Raji (cell line): ENCODE measurements around the gene CARS1.
A peak's percentile ranks its signal among the peaks of the same experiment; 100 is the strongest.

ENCODE experiments used
- POLR2A ChIP-seq: IDR thresholded peaks from 2 replicates; pipeline ENCODE4 v1.6.1; 2011; ENCODE audit warnings: low read depth, low read length, control low read depth; ENCODE audit not compliant: insufficient read depth

Gene CARS1

GRCh38 chr11:3057069-3057963, at the start of gene CARS1:
TSS of gene CARS1 (minus strand) at chr11:3057423. CDS start at chr11:3057367, 56 bp downstream.
- peak; percentile 80 for TF ChIP-seq POLR2A

GRCh38 chr11:3105791-3106735, 48.8 kb upstream of the CARS1 start:
- no peak for TF ChIP-seq POLR2A

GRCh38 chr11:3104961-3105790, 48.0 kb upstream of the CARS1 start:
- no peak for TF ChIP-seq POLR2A

DNA sequence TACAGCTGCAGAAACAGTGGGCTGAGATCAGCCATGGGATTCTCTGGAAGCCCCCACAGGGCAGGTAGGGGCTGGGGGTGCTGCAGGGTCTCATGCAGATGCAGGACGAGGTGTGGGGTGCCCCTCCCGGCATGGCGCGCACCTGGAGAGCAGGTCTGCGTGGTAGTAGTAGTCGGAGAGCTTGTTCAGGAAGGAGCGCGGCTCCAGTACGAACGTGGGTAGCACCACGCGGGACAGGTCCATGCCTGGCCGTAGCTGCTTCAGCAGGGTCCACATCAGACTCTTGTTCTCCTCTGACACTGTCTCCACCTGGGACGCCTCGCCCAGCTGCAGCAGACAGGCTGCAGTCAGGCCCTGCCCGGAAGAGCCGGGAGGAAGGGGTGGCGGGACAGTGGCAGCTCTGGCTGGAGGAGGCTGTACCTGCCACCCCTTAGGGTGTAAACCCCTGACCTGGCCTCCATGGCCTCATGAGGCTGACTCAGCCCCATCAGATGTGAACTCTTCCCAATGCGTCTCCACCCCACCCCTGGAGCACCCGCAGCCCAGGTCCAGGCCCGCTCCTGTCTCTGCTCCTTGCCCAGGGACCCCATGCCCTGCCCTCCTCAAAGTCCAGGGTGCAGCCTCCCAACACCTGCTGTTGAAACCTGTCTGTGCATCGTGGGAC, 47.0 kb upstream of the CARS1 start:
- TF ChIP-seq POLR2A, result no peak

DNA sequence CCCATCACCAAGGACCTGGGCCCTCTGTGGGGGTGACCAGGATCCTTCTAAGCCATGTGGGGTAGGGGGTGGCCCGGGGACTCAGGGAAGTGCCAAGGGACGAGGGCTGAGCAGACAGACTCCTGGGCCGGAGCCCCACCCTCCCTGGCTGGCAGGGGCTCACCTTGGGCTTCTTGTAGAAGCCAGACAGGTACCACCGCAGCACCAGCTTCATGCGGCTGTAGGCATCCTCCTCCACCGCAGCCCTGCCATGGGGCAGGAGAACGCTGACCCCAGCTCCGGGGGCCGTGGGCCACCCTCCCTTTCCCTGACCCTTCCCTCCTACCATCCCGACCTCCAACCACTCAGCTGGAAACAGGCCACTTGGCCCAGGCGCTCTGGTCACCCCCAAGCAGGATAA, 45.9 kb upstream of the CARS1 start:
- TF ChIP-seq POLR2A, result no peak

DNA sequence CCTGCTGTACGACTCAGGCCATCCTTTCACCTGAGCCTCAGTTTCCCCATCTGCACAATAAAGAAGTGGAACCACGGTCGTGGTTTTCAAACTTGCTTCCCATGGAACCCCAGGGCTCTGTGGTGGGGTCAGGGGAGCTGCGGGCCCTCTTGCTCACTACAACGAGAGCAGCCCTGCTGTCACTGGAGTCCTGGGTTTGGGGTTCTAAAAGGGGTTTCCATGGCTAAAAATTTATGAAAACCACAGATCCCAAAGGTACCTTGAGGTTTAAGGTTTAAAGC, 45.4 kb upstream of the CARS1 start:
- TF ChIP-seq POLR2A, result no peak

GRCh38 chr11:3101921-3102640, 44.9 kb upstream of the CARS1 start:
- TF ChIP-seq POLR2A, result no peak

DNA sequence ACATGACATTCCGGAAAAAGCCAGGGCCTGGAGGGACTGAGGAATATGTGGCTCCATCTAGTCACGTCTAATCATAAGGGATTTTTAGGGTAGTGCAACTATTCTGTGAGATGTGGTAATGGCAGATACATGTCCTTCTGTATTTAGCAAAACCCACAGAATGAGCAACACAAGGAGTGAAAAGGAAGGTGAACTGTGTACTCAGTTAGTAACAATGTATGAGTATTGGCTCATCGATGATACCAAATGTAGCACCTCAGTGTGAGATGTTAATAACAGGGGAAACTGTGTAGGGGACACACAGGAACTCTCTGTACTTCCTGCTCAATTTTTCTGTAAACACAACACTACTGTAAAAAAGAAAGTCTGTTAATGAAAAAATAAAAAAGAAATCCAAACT, 42.0 kb upstream of the CARS1 start:
- TF ChIP-seq POLR2A, result no peak

- TF ChIP-seq POLR2A, result no peak
These were observed 39.8 kb upstream of the CARS1 start for GRCh38 chr11:3096909-3097530.

DNA sequence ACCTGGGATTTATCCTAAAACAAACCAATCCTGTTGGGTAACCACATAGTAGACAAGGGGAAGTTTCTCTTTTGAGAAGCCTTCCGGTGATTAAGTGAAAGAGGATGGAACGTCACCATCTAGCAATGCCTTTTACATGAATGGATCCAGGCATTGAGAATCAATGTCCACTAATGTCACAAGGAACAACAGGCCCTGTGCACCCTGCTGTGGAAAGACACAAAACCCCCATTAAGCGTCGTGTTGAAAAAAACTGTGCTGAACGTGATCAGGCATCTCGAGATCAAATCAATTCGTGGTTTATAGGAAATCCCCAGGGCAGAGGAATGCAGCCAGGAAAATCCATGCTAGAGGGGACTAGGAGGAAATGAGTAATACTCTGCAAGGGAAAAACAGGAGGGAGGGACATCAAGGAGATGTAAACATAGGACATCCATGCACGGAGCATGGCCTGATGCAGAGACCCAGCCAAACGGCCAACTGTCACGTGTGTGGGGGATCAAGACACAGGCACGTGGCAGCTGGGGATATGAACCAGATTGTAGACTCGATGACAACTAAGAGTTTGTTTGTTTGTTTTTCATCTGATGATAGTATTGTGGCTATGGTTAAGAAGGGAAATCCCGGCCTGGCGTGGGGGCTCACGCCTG, 38.6 kb upstream of the CARS1 start:
- no peak for TF ChIP-seq POLR2A

DNA sequence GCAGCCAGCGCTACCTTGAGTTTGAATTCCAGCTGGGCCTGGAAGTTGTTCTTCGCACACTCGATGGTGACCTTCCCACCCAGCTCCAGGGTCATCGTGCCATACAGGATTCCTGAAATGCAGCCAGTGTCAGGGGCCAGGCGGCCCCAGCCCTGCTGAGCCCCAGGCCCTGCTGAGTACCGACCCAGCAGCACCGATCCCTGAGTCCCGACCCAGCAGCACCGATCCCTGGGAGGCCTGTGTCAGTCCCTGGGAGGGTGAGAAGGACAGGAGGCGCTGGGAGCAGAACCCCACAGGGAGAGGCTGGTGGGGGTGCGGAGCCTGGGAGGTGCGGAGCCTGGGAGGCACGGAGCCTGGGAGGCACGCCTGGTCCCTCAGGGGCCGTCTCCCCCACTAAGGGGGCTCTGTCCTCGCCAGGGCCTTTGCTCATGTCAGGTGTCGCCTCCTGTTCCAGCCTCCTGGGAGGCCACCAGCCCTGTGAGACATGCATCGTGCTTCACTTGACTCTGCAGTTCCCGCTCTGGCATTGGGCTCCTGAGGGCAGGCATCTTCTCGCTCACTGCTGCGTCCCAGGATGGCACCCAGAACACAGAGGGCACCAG, 37.1 kb upstream of the CARS1 start:
- no peak for TF ChIP-seq POLR2A

GRCh38 chr11:3093281-3094191, 36.3 kb upstream of the CARS1 start:
- no peak for TF ChIP-seq POLR2A
